Caco-2 (cell line): ENCODE measurements around the gene CDH6. TPM values are rescaled to one million over a fixed set of nuclear protein-coding genes. Genes with fewer than 3 reads are reported as not detected.

Experiments
- BruUV-seq: library from RNA; stranded (reverse); fragments of 400-500 nt; replicated peaks from 2 replicates; lab custom pipeline; 2021; lab: Mats Ljungman, UMichigan
- CTCF ChIA-PET: fragments of 300-600 bp; sonication (Branson Sonifier 250); formaldehyde crosslinking; loops from one replicate; lab custom pipeline; 2022; ENCODE audit warnings: antibody characterized with exemption; lab: Charles Lee
- POLR2A ChIA-PET: fragments of 300-600 bp; sonication (Branson Sonifier 250); formaldehyde crosslinking; loops from one replicate; lab custom pipeline; 2022; ENCODE audit warnings: antibody characterized with exemption; lab: Charles Lee
- DNase-seq, 2 experiments: peaks; one replicate each; pipeline versions ENCODE4 v3.0.0 to v3.0.0-alpha.2; 2020 to 2022
- H3K27me3 ChIP-seq: replicated peaks from 2 replicates; pipeline ENCODE4 v1.6.0; 2011; ENCODE audit warnings: low read length; ENCODE audit not compliant: control insufficient read depth, insufficient read depth
- H3K36me3 ChIP-seq: 2 replicates; pipeline ENCODE4 v1.5.1; 2011; ENCODE audit warnings: low read length; ENCODE audit not compliant: control insufficient read depth, insufficient read depth
- H3K4me1 ChIP-seq: fragments of 250-450 bp; sonication (Bioruptor Pico); 2 replicates; pipeline ENCODE4 v1.5.1; 2020; ENCODE audit warnings: mild to moderate bottlenecking
- H3K4me3 ChIP-seq: 2 replicates; pipeline ENCODE4 v1.5.1; 2011; ENCODE audit warnings: low read depth, mild to moderate bottlenecking, control low read depth, low read length
- H3K9me3 ChIP-seq: fragments of 250-450 bp; sonication (Bioruptor Pico); 2 replicates; pipeline ENCODE4 v1.5.1; 2020; ENCODE audit warnings: mild to moderate bottlenecking, moderate library complexity
- H3K27ac Mint-ChIP-seq: one replicate; pipeline ENCODE4 v1.8.0; 2022; ENCODE audit warnings: mixed read lengths; ENCODE audit not compliant: unreplicated experiment
- H3K27me3 Mint-ChIP-seq: one replicate; pipeline ENCODE4 v1.8.0; 2022; ENCODE audit warnings: mixed read lengths; ENCODE audit not compliant: insufficient read depth, unreplicated experiment
- H3K36me3 Mint-ChIP-seq: one replicate; pipeline ENCODE4 v1.8.0; 2022; ENCODE audit warnings: mild to moderate bottlenecking, mixed read lengths; ENCODE audit not compliant: insufficient read depth, unreplicated experiment
- H3K4me1 Mint-ChIP-seq: one replicate; pipeline ENCODE4 v1.8.0; 2022; ENCODE audit warnings: low read depth, mixed read lengths; ENCODE audit not compliant: unreplicated experiment
- H3K4me3 Mint-ChIP-seq: one replicate; pipeline ENCODE4 v1.8.0; 2022; ENCODE audit warnings: mild to moderate bottlenecking, moderate library complexity, mixed read lengths; ENCODE audit not compliant: unreplicated experiment
- H3K9me3 Mint-ChIP-seq: one replicate; pipeline ENCODE4 v1.8.0; 2022; ENCODE audit warnings: mixed read lengths; ENCODE audit not compliant: unreplicated experiment
- intact Hi-C: fragments of 100-400 bp; cut with micrococcal nuclease; formaldehyde crosslinking; loops from one replicate; pipeline ENCODE4 v1.10.0; 2022; ENCODE audit not compliant: unreplicated experiment
- total RNA-seq: library from RNA; stranded (reverse); gene quantifications from 2 replicates; pipeline ENCODE4 v1.2.3, GENCODE V29; 2022
- TF ChIP-seq, protein P1 (sequence below), 2 experiments: fragments of 200-600 bp in 1 of 2; IDR thresholded peaks; 1 replicate in 1 of 2; 2 replicates in 1 of 2; pipeline versions ENCODE4 v1.5.1 to v1.8.0; 2011 to 2022; ENCODE audit warnings: antibody characterized with exemption in 1 of 2, control low read depth in 1 of 2, inconsistent platforms in 1 of 2, low read depth in 1 of 2, low read length in 1 of 2, mild to moderate bottlenecking in 1 of 2, moderate library complexity in 1 of 2; ENCODE audit not compliant: insufficient read depth in 1 of 2, severe bottlenecking in 1 of 2, unreplicated experiment in 1 of 2

The CDH6 gene
- total RNA-seq, 1 experiment from 2014 or later, result 18.0 TPM

DNA sequence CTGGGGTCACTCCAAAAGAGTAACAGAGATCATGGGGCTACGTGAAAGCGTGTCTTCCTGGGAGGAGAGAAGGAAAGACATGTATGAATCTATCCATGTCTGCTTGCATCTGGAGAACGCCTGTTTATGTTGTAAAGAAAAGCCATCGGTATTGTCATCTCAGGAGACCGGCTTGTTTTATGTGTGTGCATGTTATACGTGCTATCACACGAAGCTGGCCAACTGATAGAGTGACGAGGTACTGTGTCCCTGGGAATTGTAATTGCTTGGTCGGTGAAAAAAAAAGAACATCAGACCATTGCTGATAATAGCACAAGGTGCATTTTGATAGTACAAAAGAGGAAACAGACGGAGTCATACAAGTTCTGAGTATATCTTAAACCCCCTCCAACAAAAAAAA, 370 bp upstream of the CDH6 start:
- Mint-ChIP-seq H3K27ac (peak overlapping the region; percentile 19), H3K9me3 (no peaks in the 10 kb centered on the region), H3K27me3 (no peaks in the 10 kb centered on the region), H3K4me3 (peak overlapping the region; percentile 74), H3K4me1 (peaks cover 41% of the 10 kb centered on the region), H3K36me3 (no peaks in the 10 kb centered on the region)
- ChIA-PET CTCF (no interaction called here), POLR2A (no interaction called here)
- TF ChIP-seq, protein P1, sequence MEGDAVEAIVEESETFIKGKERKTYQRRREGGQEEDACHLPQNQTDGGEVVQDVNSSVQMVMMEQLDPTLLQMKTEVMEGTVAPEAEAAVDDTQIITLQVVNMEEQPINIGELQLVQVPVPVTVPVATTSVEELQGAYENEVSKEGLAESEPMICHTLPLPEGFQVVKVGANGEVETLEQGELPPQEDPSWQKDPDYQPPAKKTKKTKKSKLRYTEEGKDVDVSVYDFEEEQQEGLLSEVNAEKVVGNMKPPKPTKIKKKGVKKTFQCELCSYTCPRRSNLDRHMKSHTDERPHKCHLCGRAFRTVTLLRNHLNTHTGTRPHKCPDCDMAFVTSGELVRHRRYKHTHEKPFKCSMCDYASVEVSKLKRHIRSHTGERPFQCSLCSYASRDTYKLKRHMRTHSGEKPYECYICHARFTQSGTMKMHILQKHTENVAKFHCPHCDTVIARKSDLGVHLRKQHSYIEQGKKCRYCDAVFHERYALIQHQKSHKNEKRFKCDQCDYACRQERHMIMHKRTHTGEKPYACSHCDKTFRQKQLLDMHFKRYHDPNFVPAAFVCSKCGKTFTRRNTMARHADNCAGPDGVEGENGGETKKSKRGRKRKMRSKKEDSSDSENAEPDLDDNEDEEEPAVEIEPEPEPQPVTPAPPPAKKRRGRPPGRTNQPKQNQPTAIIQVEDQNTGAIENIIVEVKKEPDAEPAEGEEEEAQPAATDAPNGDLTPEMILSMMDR (IDR thresholded peaks at IDR 0.05; ENCODE audit: insufficient read depth in 1 of 2, low read depth in 1 of 2, low read length in 1 of 2, severe bottlenecking in 1 of 2, unreplicated experiment in 1 of 2), result no peak
- Histone ChIP-seq H3K4me3 (peak overlapping the region; percentile 61), H3K27me3 (no peaks in the 10 kb centered on the region), H3K9me3 (no peaks in the 10 kb centered on the region), H3K36me3 (no peaks in the 10 kb centered on the region), H3K4me1 (peaks cover 17% of the 10 kb centered on the region)
- BruUV-seq, result no TSS peak
- intact Hi-C loops, result loop anchor here (1.0 to 5.0 kb wide), 2 partner anchors 31 to 86 kb away; no protein-coding TSS in a partner anchor
- DNase-seq, result no peak

- TSS peak; percentile 32 for BruUV-seq
- Mint-ChIP-seq H3K9me3 (no peaks in the 10 kb centered on the region), H3K27me3 (no peaks in the 10 kb centered on the region), H3K27ac (peak overlapping the region; percentile 8), H3K4me3 (peak overlapping the region; percentile 74), H3K4me1 (peaks cover 41% of the 10 kb centered on the region), H3K36me3 (no peaks in the 10 kb centered on the region)
- H3K9me3 ChIP-seq, result no peaks in the 10 kb centered on the region
- H3K27me3 ChIP-seq, result no peaks in the 10 kb centered on the region
- peaks cover 17% of the 10 kb centered on the region for H3K4me1 ChIP-seq
- H3K4me3 ChIP-seq, result peak overlapping the region; percentile 61
- TF ChIP-seq, protein P1 (IDR thresholded peaks at IDR 0.05; ENCODE audit: insufficient read depth in 1 of 2, low read depth in 1 of 2, low read length in 1 of 2, severe bottlenecking in 1 of 2, unreplicated experiment in 1 of 2), result no peak
- ChIA-PET CTCF (interaction anchor here (1.0 to 1.3 kb wide), 2 partner anchors 37 to 187 kb away, joined by 3 to 6 read pairs; no protein-coding TSS in a partner anchor), POLR2A (interaction anchor here (1.1 kb wide), 1 partner anchor 19 kb away, joined by 6 read pairs; no protein-coding TSS in a partner anchor)
- no peak for DNase-seq
- no peaks in the 10 kb centered on the region for H3K36me3 ChIP-seq
- intact Hi-C loops, result loop anchor here (2.0 to 5.0 kb wide), 2 partner anchors 87 to 174 kb away; no protein-coding TSS in a partner anchor
Observed at GRCh38 chr5:31194468-31194813, 955 bp downstream of the CDH6 start.

- no peaks in the 10 kb centered on the region for H3K36me3 Mint-ChIP-seq
- H3K27ac Mint-ChIP-seq, result peak overlapping the region; percentile 8
- Histone ChIP-seq H3K9me3 (no peaks in the 10 kb centered on the region), H3K36me3 (no peaks in the 10 kb centered on the region), H3K4me3 (peak overlapping the region; percentile 61), H3K27me3 (no peaks in the 10 kb centered on the region), H3K4me1 (peaks cover 17% of the 10 kb centered on the region)
- intact Hi-C loops, result loop anchor here (2.0 to 5.0 kb wide), 2 partner anchors 88 to 174 kb away; no protein-coding TSS in a partner anchor
- H3K4me1 Mint-ChIP-seq, result peaks cover 41% of the 10 kb centered on the region
- H3K27me3 Mint-ChIP-seq, result no peaks in the 10 kb centered on the region
- no TSS peak for BruUV-seq
- ChIA-PET POLR2A (interaction anchor here (1.1 kb wide), 1 partner anchor 19 kb away, joined by 6 read pairs; no protein-coding TSS in a partner anchor), CTCF (interaction anchor here (0.7 to 1.0 kb wide), 2 partner anchors 19 to 188 kb away, joined by 3 read pairs; no protein-coding TSS in a partner anchor)
- H3K4me3 Mint-ChIP-seq, result peak overlapping the region; percentile 74
- DNase-seq, result no peak
- TF ChIP-seq, protein P1 (IDR thresholded peaks at IDR 0.05; ENCODE audit: insufficient read depth in 1 of 2, low read depth in 1 of 2, low read length in 1 of 2, severe bottlenecking in 1 of 2, unreplicated experiment in 1 of 2), result no peak
- no peaks in the 10 kb centered on the region for H3K9me3 Mint-ChIP-seq
Observed at GRCh38 chr5:31194892-31195555, 1.5 kb downstream of the CDH6 start.
